Activated CD4-positive, CD25-positive, alpha-beta regulatory T cell treated with anti-CD3 and anti-CD28 coated beads, Interleukin-2, amount 50 U/mL, for 72 hours (primary cell): ENCODE measurements around the gene LDLRAP1.

Source experiments
- DNase-seq: peaks from one replicate; pipeline ENCODE4 v3.0.0; 2021

Gene LDLRAP1

GRCh38 chr1:25563330-25564215, 20.2 kb downstream of the LDLRAP1 start:
- DNase-seq, result peak; percentile 54

- DNase-seq, result no peak
Measured at GRCh38 chr1:25564777-25565574, 21.6 kb downstream of the LDLRAP1 start.

GRCh38 chr1:25565626-25566025, 22.2 kb downstream of the LDLRAP1 start:
- DNase-seq, result no peak

- DNase-seq, result no peak
Measured at GRCh38 chr1:25566176-25566729, 22.8 kb downstream of the LDLRAP1 start.

DNA sequence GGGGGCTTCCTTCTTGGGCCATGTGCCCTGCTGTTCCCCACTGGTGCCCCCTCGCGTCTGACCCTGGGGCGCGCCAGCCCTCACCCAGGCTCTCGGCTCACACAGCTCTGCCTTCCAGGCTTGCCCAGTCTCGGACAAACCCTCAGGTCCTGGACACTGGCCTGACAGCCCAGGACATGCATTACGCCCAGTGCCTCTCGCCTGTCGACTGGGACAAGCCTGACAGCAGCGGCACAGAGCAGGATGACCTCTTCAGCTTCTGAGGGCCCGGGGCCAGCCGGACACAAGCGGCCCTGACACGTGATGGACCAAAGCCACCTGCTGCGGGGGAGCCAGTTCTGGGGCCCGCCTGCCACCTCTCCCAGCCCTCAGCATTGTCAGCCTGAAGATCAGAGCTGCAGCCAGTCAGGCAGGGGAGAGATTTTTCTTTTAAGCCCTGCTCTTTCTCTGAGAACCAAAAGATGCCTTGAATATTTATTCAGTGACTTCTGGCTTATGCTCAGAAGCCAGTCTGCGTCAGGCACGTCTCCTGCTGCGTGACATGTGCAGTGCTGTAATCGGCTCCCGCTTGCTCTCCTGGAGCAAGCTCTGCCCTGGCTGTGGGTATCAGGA, 23.4 kb downstream of the LDLRAP1 start:
- no peak for DNase-seq

GRCh38 chr1:25567710-25568089, 24.3 kb downstream of the LDLRAP1 start:
- no peak for DNase-seq

GRCh38 chr1:25568090-25568833, 24.9 kb downstream of the LDLRAP1 start:
- DNase-seq, result no peak

GRCh38 chr1:25568834-25569596, 25.6 kb downstream of the LDLRAP1 start:
- DNase-seq, result no peak

- no peak for DNase-seq
Measured at GRCh38 chr1:25569597-25570396, 26.4 kb downstream of the LDLRAP1 start.

- no peak for DNase-seq
Measured at GRCh38 chr1:25570798-25571521, 27.6 kb downstream of the LDLRAP1 start.

DNA sequence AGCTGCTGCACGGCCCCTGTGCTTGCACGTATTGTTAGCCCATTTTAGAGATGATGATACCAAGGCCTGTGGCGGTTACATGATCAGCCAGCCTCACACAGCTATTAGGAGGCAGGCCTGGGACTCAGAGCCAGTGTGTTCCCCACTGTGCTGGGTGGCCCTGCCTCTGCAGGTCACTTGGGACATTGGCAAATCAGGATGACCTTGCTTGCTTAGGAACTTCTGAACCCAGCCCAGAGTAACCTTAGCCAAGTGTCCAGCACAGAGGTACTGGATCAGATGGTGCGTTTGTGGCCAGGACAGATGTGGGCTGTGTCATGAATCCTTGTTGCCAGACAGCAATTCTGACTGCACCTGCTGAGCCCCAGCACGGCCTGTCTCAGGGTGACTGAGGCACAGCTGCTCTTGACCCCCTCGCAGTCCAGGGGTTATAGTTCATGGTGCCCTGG, 28.1 kb downstream of the LDLRAP1 start:
- DNase-seq, result no peak

DNA sequence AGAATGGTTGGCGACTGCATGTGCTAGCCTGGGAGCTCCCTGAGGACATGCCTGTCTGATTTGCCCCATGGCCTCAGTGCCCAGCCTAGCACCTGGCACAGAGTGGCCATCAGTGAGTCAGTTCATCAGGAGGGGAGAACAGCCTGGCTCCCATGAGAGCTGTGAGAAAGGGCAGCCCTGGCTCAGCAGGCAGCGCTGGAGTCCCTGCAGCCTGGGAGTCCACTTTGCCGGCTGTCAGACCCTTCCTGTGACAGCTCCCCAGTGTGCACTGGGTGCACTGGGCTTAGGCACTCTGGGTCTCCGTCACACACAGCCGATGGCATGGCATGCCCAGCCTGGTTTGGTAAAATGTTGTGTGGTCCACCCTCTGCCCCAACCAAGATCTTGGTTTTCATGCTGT, 28.7 kb downstream of the LDLRAP1 start:
- DNase-seq, result no peak

GRCh38 chr1:25572708-25573590, 29.5 kb downstream of the LDLRAP1 start:
- peak; percentile 53 for DNase-seq

DNA sequence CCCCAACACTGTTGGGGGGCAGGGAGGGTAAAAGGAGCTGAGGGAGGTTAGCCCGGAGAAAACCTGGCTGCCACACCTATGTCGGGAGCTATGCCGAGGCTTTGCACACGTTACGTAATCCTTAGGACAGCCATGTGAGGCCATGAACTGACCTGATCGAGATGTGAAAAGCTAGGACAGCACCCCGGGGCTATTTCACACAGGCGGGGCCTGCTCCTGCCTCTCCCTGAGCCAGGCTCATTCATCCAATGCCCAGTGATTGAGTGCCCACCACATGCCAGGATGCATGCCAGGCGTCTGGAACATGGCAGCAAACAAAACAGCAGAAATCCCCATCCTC, 30.2 kb downstream of the LDLRAP1 start:
- DNase-seq, result no peak

DNA sequence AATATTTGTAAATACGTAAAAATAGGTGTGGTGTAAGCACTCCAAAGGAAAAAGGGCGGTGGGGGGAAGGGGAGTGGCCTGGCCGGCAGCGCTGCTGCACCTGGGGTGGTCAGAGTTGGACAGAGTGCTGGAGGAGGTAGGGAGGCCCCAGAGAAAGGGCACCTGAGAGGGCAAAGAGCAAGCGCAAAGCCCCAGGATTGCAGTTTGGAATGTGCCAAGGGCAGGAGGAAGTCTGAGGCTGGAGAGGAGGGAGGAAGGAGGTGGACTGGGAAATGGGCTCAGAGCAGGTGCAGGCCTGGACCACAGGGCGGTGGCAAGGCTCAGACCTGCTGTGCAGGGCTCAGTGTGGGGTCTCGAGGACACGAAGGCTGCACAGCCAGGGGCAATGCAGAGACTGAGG, 30.6 kb downstream of the LDLRAP1 start:
- no peak for DNase-seq

DNA sequence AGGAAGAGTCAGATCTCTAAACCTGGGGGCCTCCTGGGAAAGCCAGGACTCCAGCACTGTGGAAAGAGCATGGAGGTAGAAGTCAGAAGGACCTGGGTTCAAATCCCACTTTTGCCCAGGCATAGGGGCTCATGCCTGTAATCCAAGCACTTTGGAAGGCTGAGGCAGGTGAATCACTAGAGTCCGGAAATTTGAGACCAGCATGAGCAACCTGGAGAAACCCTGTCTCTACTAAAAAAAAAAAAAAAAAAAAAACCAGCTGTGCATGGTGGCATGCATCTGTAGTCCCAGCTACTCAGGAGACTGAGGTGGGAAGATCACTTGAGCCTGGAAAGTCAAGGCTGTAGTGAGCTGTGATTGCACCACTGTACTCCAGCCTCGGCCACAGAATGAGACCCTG, 31.8 kb downstream of the LDLRAP1 start:
- no peak for DNase-seq

DNA sequence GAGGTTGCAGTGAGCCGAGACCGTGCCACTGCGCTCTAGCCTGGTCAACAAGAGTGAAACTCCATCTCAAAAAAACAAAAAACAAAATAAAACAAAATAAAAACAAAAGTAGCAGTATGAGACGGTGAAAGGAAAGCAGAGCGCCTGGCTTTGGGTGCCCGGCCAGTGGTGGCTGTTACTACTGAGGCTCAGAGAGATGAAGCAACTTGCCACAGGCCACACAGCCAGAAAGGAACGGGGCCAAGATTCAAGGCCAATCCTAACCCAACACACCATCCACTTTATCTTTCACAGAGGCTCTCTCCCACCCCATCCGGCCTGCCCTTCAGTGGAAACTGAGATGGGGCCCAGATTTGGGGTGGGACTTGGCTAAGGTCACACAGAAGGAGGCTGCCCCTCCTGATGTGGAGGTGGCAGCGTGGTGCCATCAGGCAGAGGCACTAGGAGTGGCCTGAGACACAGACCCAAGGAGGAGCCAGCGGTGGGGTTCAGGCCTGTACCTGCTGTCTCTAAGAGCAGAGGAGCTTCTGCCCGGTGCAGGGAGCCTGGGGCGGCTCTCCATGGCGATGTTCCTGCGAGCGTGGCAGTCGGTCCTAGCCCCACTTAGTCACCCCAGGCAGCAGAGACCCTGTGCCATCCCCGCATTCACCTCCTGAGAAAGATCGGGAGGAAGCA, 33.2 kb downstream of the LDLRAP1 start:
- no peak for DNase-seq

- no peak for DNase-seq
Measured at GRCh38 chr1:25577134-25577920, 33.9 kb downstream of the LDLRAP1 start.
